Dendritic cell treated with granulocyte-macrophage colony-stimulating factor and Interleukin-4, amounts not matched to agents 40 ng/mL and 50 ng/mL, for 4 days (primary cell): ENCODE measurements around the gene MYO3B.
"Not testable (repeated sequence)": the region's sequence is repeated elsewhere in the genome, so short reads cannot be mapped to it uniquely, and the experiment has no call there.

ENCODE experiments used
- H3K27ac Mint-ChIP-seq: one replicate; pipeline ENCODE4 v1.8.0; 2022; ENCODE audit warnings: mild to moderate bottlenecking, mixed read lengths
- H3K27me3 Mint-ChIP-seq: one replicate; pipeline ENCODE4 v1.8.0; 2022; ENCODE audit warnings: mild to moderate bottlenecking, mixed read lengths
- H3K36me3 Mint-ChIP-seq: one replicate; pipeline ENCODE4 v1.8.0; 2022; ENCODE audit warnings: low read depth, mixed read lengths
- H3K4me1 Mint-ChIP-seq: one replicate; pipeline ENCODE4 v1.8.0; 2022; ENCODE audit warnings: low read depth, mixed read lengths
- H3K4me3 Mint-ChIP-seq: one replicate; pipeline ENCODE4 v1.8.0; 2022; ENCODE audit warnings: mild to moderate bottlenecking, moderate library complexity, mixed read lengths
- H3K9me3 Mint-ChIP-seq: one replicate; pipeline ENCODE4 v1.8.0; 2022; ENCODE audit warnings: mixed read lengths
- intact Hi-C: fragments of 100-400 bp; cut with micrococcal nuclease; formaldehyde crosslinking; loops from one replicate; pipeline ENCODE4 v1.15.0; 2022

The MYO3B gene

GRCh38 chr2:170279615-170280014 lies 101.7 kb downstream of the MYO3B start:
- intact Hi-C loops, H3K4me3 Mint-ChIP-seq, H3K27me3 Mint-ChIP-seq, H3K9me3 Mint-ChIP-seq, H3K27ac Mint-ChIP-seq, H3K36me3 Mint-ChIP-seq, H3K4me1 Mint-ChIP-seq: not testable (repeated sequence)

- Mint-ChIP-seq H3K27me3 (peaks cover 4% of the 10 kb centered on the region), H3K36me3 (no peaks in the 10 kb centered on the region), H3K27ac (no peak overlapping the region), H3K4me1 (no peaks in the 10 kb centered on the region), H3K9me3 (no peaks in the 10 kb centered on the region), H3K4me3 (no peak overlapping the region)
- intact Hi-C loops = no loop called here
These were observed 104.9 kb downstream of the MYO3B start for GRCh38 chr2:170282851-170283250.

GRCh38 chr2:170284205-170284604 lies 106.3 kb downstream of the MYO3B start:
- Mint-ChIP-seq H3K4me3 (no peak overlapping the region), H3K27ac (no peak overlapping the region), H3K9me3 (no peaks in the 10 kb centered on the region), H3K27me3 (peaks cover 2% of the 10 kb centered on the region), H3K36me3 (no peaks in the 10 kb centered on the region), H3K4me1 (no peaks in the 10 kb centered on the region)
- intact Hi-C loops = no loop called here

- H3K9me3 Mint-ChIP-seq = peaks cover 12% of the 10 kb centered on the region
- no peaks in the 10 kb centered on the region for H3K36me3 Mint-ChIP-seq
- no peak overlapping the region for H3K4me3 Mint-ChIP-seq
- H3K4me1 Mint-ChIP-seq = no peaks in the 10 kb centered on the region
- H3K27me3 Mint-ChIP-seq = peaks cover 2% of the 10 kb centered on the region
- intact Hi-C loops = no loop called here
- no peak overlapping the region for H3K27ac Mint-ChIP-seq
These were observed 110.9 kb downstream of the MYO3B start for GRCh38 chr2:170288859-170289258.

GRCh38 chr2:170291474-170291873 lies 113.5 kb downstream of the MYO3B start:
- Mint-ChIP-seq H3K9me3 (peaks cover 12% of the 10 kb centered on the region), H3K4me3 (no peak overlapping the region), H3K4me1 (no peaks in the 10 kb centered on the region), H3K27ac (no peak overlapping the region), H3K36me3 (no peaks in the 10 kb centered on the region), H3K27me3 (no peaks in the 10 kb centered on the region)
- intact Hi-C loops = no loop called here

GRCh38 chr2:170292415-170292814 lies 114.5 kb downstream of the MYO3B start:
- Mint-ChIP-seq H3K4me1 (no peaks in the 10 kb centered on the region), H3K27me3 (no peaks in the 10 kb centered on the region), H3K4me3 (no peak overlapping the region), H3K36me3 (no peaks in the 10 kb centered on the region), H3K27ac (no peak overlapping the region), H3K9me3 (peaks cover 12% of the 10 kb centered on the region)
- intact Hi-C loops = no loop called here

- Mint-ChIP-seq H3K36me3 (no peaks in the 10 kb centered on the region), H3K27me3 (peaks cover 2% of the 10 kb centered on the region), H3K27ac (no peak overlapping the region), H3K4me3 (no peak overlapping the region), H3K9me3 (no peaks in the 10 kb centered on the region), H3K4me1 (no peaks in the 10 kb centered on the region)
- intact Hi-C loops = no loop called here
These were observed 119.5 kb downstream of the MYO3B start for GRCh38 chr2:170297496-170297895.

- H3K27ac Mint-ChIP-seq = no peak overlapping the region
- no peaks in the 10 kb centered on the region for H3K36me3 Mint-ChIP-seq
- H3K4me3 Mint-ChIP-seq = no peak overlapping the region
- no peaks in the 10 kb centered on the region for H3K9me3 Mint-ChIP-seq
- H3K4me1 Mint-ChIP-seq = no peaks in the 10 kb centered on the region
- H3K27me3 Mint-ChIP-seq = peaks cover 3% of the 10 kb centered on the region
- intact Hi-C loops = no loop called here
These were observed 120.2 kb downstream of the MYO3B start for GRCh38 chr2:170298115-170298514.

- no peaks in the 10 kb centered on the region for H3K9me3 Mint-ChIP-seq
- H3K4me3 Mint-ChIP-seq = no peak overlapping the region
- no peaks in the 10 kb centered on the region for H3K4me1 Mint-ChIP-seq
- no peak overlapping the region for H3K27ac Mint-ChIP-seq
- intact Hi-C loops = no loop called here
- H3K36me3 Mint-ChIP-seq = no peaks in the 10 kb centered on the region
- peaks cover 3% of the 10 kb centered on the region for H3K27me3 Mint-ChIP-seq
These were observed 121.0 kb downstream of the MYO3B start for GRCh38 chr2:170298861-170299429.

GRCh38 chr2:170300993-170301392 lies 123.0 kb downstream of the MYO3B start:
- Mint-ChIP-seq H3K4me3 (no peak overlapping the region), H3K27ac (no peak overlapping the region), H3K27me3 (peaks cover 3% of the 10 kb centered on the region), H3K4me1 (no peaks in the 10 kb centered on the region), H3K9me3 (no peaks in the 10 kb centered on the region), H3K36me3 (no peaks in the 10 kb centered on the region)
- intact Hi-C loops = no loop called here

- Mint-ChIP-seq H3K36me3 (no peaks in the 10 kb centered on the region), H3K9me3 (no peaks in the 10 kb centered on the region), H3K4me3 (no peak overlapping the region), H3K27me3 (peaks cover 3% of the 10 kb centered on the region), H3K4me1 (no peaks in the 10 kb centered on the region), H3K27ac (no peak overlapping the region)
- intact Hi-C loops = no loop called here
These were observed 123.7 kb downstream of the MYO3B start for GRCh38 chr2:170301626-170302025.

GRCh38 chr2:170305711-170306110 lies 127.8 kb downstream of the MYO3B start:
- Mint-ChIP-seq H3K27me3 (peaks cover 3% of the 10 kb centered on the region), H3K4me1 (no peaks in the 10 kb centered on the region), H3K4me3 (no peak overlapping the region), H3K36me3 (no peaks in the 10 kb centered on the region), H3K27ac (no peak overlapping the region), H3K9me3 (no peaks in the 10 kb centered on the region)
- intact Hi-C loops = no loop called here

- intact Hi-C loops = no loop called here
- Mint-ChIP-seq H3K4me1 (no peaks in the 10 kb centered on the region), H3K9me3 (no peaks in the 10 kb centered on the region), H3K36me3 (no peaks in the 10 kb centered on the region), H3K27me3 (peaks cover 3% of the 10 kb centered on the region), H3K27ac (no peak overlapping the region), H3K4me3 (no peak overlapping the region)
These were observed 128.4 kb downstream of the MYO3B start for GRCh38 chr2:170306293-170306873.

GRCh38 chr2:170307052-170307451 lies 129.1 kb downstream of the MYO3B start:
- intact Hi-C loops = no loop called here
- no peaks in the 10 kb centered on the region for H3K36me3 Mint-ChIP-seq
- H3K9me3 Mint-ChIP-seq = no peaks in the 10 kb centered on the region
- H3K27me3 Mint-ChIP-seq = peaks cover 3% of the 10 kb centered on the region
- no peak overlapping the region for H3K4me3 Mint-ChIP-seq
- no peak overlapping the region for H3K27ac Mint-ChIP-seq
- H3K4me1 Mint-ChIP-seq = no peaks in the 10 kb centered on the region
